Prostate gland (tissue), 2 donors: ENCODE measurements around the gene NOTCH2. TPM values are rescaled to one million over a fixed set of nuclear protein-coding genes. Genes with fewer than 3 reads are reported as not detected.
"Not testable (repeated sequence)": the region's sequence is repeated elsewhere in the genome, so short reads cannot be mapped to it uniquely, and the experiment has no call there.

ENCODE experiments used
- DNase-seq: peaks from one replicate; pipeline ENCODE4 v3.0.0-alpha.2; 2019; ENCODE audit warnings: low spot score
- H3K27ac ChIP-seq, 2 donors: fragments of 200-600 bp; sonication (generic); 2 replicates each; pipeline ENCODE4 v1.5.1; 2017 to 2019
- H3K27me3 ChIP-seq: fragments of 200-600 bp; sonication (generic); replicated peaks from 2 replicates; pipeline ENCODE4 v1.5.1; 2019; ENCODE audit not compliant: insufficient read depth
- H3K36me3 ChIP-seq, 2 donors: fragments of 200-600 bp; sonication (generic); 1 replicate in 1 of 2; 2 replicates in 1 of 2; pipeline versions ENCODE4 v1.5.1 to v1.8.1; 2017 to 2019
- H3K4me1 ChIP-seq: fragments of 200-600 bp; sonication (generic); replicated peaks from 2 replicates; pipeline ENCODE4 v1.5.1; 2019
- H3K4me3 ChIP-seq, 2 donors: fragments of 200-600 bp; sonication (generic); 2 replicates each; pipeline ENCODE4 v1.5.1; 2017 to 2019
- H3K9me3 ChIP-seq: fragments of 200-600 bp; sonication (generic); 2 replicates; pipeline ENCODE4 v1.5.1; 2017
- POLR2A ChIP-seq: fragments of 450-650 bp; IDR thresholded peaks from one replicate; pipeline ENCODE4 v1.6.1; 2016; ENCODE audit warnings: antibody characterized with exemption, mild to moderate bottlenecking
- WGBS: methylation state at CpG from one replicate; pipeline ENCODE4 v1.1.5; 2018; 5-methylcytosine and 5-hydroxymethylcytosine counted together
- intact Hi-C: fragments of 100-400 bp; cut with DNase I; formaldehyde crosslinking; loops from one replicate; pipeline ENCODE4 v1.14.2; 2022
- total RNA-seq, 2 donors: library from RNA; depleted of rRNA; stranded (reverse); fragments of >200 nt; gene quantifications; one replicate each; pipeline ENCODE4 v1.1.0, GENCODE V29; 2016

Gene NOTCH2
- 100 to 1,000 TPM in 1 of 2 donors, 10 to 100 TPM in 1; 77.7 to 231 TPM for total RNA-seq

- H3K9me3 ChIP-seq, H3K4me1 ChIP-seq, intact Hi-C loops, H3K27me3 ChIP-seq, H3K36me3 ChIP-seq: not testable (repeated sequence)
- Histone ChIP-seq H3K4me3 (peak within 1 kb of the TSS; percentile 57 to 77), H3K27ac (peak within 1 kb of the TSS; percentile 84 to 89)
- 0% methylated on average over 12 of the region's 95 CpGs for WGBS
- peak; percentile 40 for TF ChIP-seq POLR2A
- DNase-seq, result peak; percentile 65
Measured at GRCh38 chr1:120069067-120069919, at the start of gene NOTCH2. Gene NOTCH2 (minus strand): TSS chr1:120069662. CDS start chr1:120069406, 256 bp downstream.

DNA sequence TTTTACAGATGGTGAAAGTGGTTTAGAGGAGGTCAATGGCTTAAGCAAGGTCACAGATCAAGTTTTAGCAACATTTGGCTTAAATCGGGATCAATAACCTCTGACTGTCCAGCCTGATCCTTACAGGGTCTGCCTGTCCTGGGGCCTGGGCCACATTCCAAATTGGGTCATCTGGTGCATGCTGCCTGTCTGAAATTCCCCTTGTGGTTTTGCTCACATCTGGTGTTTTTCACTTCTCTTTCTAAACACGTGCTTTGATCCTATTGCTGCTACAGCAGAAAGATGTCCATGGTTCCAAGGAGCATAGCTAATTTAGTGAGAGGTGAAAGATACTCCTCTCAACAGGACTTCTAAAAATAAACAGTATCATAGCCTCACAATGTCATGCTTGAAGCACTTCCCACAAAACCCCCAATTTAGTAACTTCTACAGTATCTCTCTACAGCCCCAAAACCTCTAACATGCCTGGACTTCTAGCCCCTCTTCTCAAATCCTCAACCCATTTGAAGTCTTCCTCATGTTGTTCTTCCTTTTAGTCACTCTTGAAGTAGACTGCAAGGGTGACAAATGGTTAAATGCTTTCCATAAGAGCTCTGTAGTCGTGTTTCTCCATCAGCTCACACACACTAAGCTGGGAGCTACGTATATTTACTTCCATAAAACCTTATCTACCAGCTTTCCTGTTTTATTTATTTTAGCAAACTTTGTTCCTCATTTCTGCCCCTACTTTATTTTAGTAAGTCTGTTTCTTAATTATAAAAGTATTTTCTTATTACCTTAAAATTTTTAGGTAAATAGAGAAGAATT lies 48.1 kb upstream of the NOTCH2 start:
- intact Hi-C loops, H3K36me3 ChIP-seq, H3K27ac ChIP-seq, H3K9me3 ChIP-seq, H3K4me1 ChIP-seq, DNase-seq, H3K27me3 ChIP-seq, H3K4me3 ChIP-seq: not testable (repeated sequence)
- WGBS, result 22% methylated on average over 2 of the region's 4 CpGs

GRCh38 chr1:120116094-120116493 lies 46.6 kb upstream of the NOTCH2 start:
- WGBS, result 98% methylated on average over 2 of the region's 2 CpGs
- H3K27ac ChIP-seq, H3K4me1 ChIP-seq, H3K4me3 ChIP-seq, H3K9me3 ChIP-seq, H3K36me3 ChIP-seq, H3K27me3 ChIP-seq, DNase-seq, intact Hi-C loops: not testable (repeated sequence)

DNA sequence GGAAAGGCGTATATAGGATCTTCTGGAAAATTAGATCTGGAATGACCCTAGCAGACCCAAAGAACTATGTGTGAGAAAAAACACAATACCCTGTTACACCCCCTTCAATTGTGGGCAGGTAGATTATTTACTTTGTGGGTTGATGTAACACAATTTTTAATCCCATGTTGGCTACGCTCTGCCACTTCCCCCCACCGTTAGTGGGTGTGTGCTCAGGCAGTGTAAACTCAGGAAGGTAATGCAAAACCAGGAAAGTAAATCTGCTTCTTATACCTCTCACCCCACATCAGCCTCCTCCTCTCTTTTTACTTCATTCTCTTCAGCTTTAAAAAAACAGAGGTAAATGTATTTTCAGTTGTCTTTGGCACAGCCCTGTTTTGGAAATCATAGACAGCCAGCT lies 43.7 kb upstream of the NOTCH2 start:
- H3K27me3 ChIP-seq, H3K36me3 ChIP-seq, intact Hi-C loops, H3K27ac ChIP-seq, H3K4me1 ChIP-seq, H3K4me3 ChIP-seq, H3K9me3 ChIP-seq, DNase-seq: not testable (repeated sequence)
- WGBS, result 40% methylated on average over 1 of the region's 3 CpGs

DNA sequence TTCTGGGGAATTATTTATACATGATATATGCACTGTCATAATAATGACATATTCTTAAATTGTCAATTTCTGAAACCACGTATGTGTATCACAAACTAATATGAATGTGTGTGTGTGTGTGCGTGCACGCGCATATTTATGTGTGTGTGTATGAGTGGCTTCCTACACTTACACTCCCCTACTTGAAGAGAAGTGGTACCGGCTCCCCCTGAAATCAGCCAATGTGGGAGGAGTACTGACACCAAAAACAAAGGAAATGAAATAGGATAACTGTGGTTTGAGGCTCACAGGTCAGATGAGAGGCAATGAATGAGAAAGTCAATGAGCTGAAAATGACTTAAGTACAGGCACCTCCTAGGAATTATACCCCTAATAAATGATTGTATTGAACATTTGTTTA lies 42.8 kb upstream of the NOTCH2 start:
- intact Hi-C loops, H3K27me3 ChIP-seq, H3K36me3 ChIP-seq, H3K9me3 ChIP-seq, H3K4me1 ChIP-seq, H3K27ac ChIP-seq, H3K4me3 ChIP-seq, DNase-seq: not testable (repeated sequence)
- 90% methylated on average over 5 of the region's 5 CpGs for WGBS

- H3K9me3 ChIP-seq, H3K36me3 ChIP-seq, H3K4me1 ChIP-seq, DNase-seq, H3K27me3 ChIP-seq, H3K27ac ChIP-seq, H3K4me3 ChIP-seq, intact Hi-C loops: not testable (repeated sequence)
- no CpG with 5 or more reads among the region's 3 CpGs for WGBS
Measured at GRCh38 chr1:120111771-120112170, 42.3 kb upstream of the NOTCH2 start.

GRCh38 chr1:120111008-120111407 lies 41.5 kb upstream of the NOTCH2 start:
- DNase-seq, H3K27me3 ChIP-seq, H3K4me1 ChIP-seq, H3K36me3 ChIP-seq, intact Hi-C loops, H3K27ac ChIP-seq, H3K9me3 ChIP-seq, H3K4me3 ChIP-seq: not testable (repeated sequence)
- 100% methylated on average over 1 of the region's 2 CpGs for WGBS

DNA sequence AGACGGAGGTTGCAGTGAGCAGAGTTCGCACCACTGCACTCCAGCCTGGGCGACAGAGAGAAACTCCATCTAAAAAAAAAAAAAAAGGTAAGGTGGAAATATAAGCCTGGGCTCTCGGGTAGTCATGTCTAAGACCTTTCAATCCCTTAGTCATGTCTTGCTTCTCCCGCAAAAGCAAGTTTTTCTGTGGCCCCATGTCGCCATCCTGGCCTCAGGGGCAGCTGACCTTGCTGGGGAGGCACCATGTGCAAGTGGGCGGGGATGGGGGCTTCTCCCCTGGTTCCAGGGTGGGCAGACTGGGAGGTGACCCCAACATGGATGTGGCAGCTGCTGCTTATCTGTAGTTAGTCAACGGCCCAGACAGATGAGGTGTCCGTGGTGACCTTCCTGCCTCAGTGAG lies 40.2 kb upstream of the NOTCH2 start:
- H3K4me1 ChIP-seq, H3K36me3 ChIP-seq, H3K4me3 ChIP-seq, intact Hi-C loops, H3K27ac ChIP-seq, DNase-seq, H3K9me3 ChIP-seq, H3K27me3 ChIP-seq: not testable (repeated sequence)
- 98% methylated on average over 6 of the region's 9 CpGs for WGBS

DNA sequence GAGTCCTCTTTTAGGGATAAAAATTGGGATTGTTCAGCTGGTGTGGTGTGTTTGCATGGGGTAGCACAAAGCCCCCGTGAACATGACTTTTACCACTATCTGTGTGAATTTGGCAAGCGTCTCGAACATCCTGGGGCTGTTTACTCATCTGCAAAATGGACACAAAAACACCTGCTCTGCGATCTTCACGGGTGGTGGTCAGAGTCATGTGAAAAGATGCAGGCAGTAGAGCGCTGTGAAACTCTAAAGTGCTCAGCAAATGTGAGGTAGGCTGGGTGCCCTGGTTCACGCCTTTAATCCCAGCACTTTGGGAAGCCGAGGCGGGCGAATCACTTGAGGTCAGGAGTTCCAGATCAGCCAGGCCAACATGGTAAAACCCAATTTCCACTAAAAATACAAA lies 39.7 kb upstream of the NOTCH2 start:
- H3K4me3 ChIP-seq, H3K4me1 ChIP-seq, intact Hi-C loops, H3K36me3 ChIP-seq, H3K9me3 ChIP-seq, H3K27ac ChIP-seq, H3K27me3 ChIP-seq, DNase-seq: not testable (repeated sequence)
- 97% methylated on average over 10 of the region's 10 CpGs for WGBS

DNA sequence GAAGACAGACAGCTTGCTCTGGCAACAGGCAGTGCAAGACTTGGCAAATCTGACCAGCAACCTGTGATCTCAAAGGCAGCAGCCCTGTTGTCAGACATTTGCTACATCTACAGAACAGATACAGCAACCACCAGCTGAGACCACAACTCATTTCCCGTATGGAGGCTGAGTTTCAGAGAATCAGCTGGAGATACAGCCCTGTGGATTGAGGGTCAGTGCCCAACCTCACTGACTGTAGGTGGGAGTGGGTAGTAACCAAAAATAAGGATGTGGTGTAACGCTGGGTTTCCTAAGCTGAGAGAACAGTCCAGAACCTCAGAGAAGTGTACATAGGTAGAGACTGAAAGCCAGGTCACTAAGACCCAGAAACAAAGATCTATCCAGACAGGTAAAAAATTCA lies 35.8 kb upstream of the NOTCH2 start:
- intact Hi-C loops, H3K36me3 ChIP-seq, H3K27ac ChIP-seq, H3K4me1 ChIP-seq, DNase-seq, H3K4me3 ChIP-seq, H3K9me3 ChIP-seq, H3K27me3 ChIP-seq: not testable (repeated sequence)
- 68% methylated on average over 2 of the region's 2 CpGs for WGBS

GRCh38 chr1:120103768-120104167 lies 34.3 kb upstream of the NOTCH2 start:
- intact Hi-C loops, result not testable (repeated sequence)

DNA sequence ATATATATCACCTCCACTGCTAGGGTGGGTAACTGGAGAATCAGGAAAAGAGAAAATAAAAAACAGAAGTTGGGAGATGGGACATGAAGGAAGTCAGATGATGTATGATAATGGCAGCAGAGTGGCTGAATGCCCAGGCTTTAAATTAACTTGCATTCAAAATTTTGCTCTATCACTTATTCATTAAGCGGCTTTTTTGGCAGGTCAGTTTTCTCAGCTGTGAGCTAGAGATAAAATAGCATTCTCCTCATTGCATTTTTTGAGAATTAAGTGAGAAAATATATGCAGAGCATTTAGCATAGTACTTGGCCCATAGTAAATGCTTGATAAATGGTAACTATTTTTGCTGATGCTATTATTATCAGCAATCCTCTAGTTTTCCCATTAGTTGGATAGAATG lies 32.1 kb upstream of the NOTCH2 start:
- H3K27me3 ChIP-seq, H3K9me3 ChIP-seq, H3K4me1 ChIP-seq, intact Hi-C loops, H3K27ac ChIP-seq, DNase-seq, H3K4me3 ChIP-seq, H3K36me3 ChIP-seq: not testable (repeated sequence)
- 93% methylated on average over 1 of the region's 1 CpG for WGBS

More at GRCh38 chr1:120103768-120104167, 34.3 kb upstream of the NOTCH2 start:
- H3K4me3 ChIP-seq, H3K4me1 ChIP-seq, H3K9me3 ChIP-seq, H3K27ac ChIP-seq, DNase-seq, H3K36me3 ChIP-seq, H3K27me3 ChIP-seq: not testable (repeated sequence)
- no CpG with 5 or more reads among the region's 3 CpGs for WGBS
